Esophagus (tissue), 2 donors: Measurements from ENCODE around the gene AP1S1. TPM values are rescaled to one million over a fixed set of nuclear protein-coding genes. Genes with fewer than 3 reads are reported as not detected.
"Not testable (repeated sequence)": the region's sequence is repeated elsewhere in the genome, so short reads cannot be mapped to it uniquely, and the experiment has no call there.

Experiments
- H3K27ac ChIP-seq, 2 donors: one replicate each; pipeline ENCODE4 v1.5.1; 2013; ENCODE audit warnings: low read depth in 2 of 2, mild to moderate bottlenecking in 2 of 2, inconsistent platforms in 1 of 2, low read length in 1 of 2, moderate library complexity in 1 of 2
- H3K27me3 ChIP-seq, 2 donors: one replicate each; pipeline ENCODE4 v1.6.1; 2013; ENCODE audit warnings: low read length in 2 of 2, control low read depth in 1 of 2, mild to moderate bottlenecking in 1 of 2; ENCODE audit not compliant: insufficient read depth in 2 of 2, control insufficient read depth in 1 of 2
- H3K36me3 ChIP-seq, 2 donors: one replicate each; pipeline ENCODE4 v1.6.1; 2013; ENCODE audit warnings: low read length in 1 of 2; ENCODE audit not compliant: control insufficient read depth in 2 of 2, insufficient read depth in 2 of 2
- H3K4me1 ChIP-seq, 2 donors: one replicate each; pipeline ENCODE4 v1.6.1; 2013; ENCODE audit warnings: low read length in 1 of 2; ENCODE audit not compliant: control insufficient read depth in 2 of 2, insufficient read depth in 2 of 2
- H3K4me3 ChIP-seq, 2 donors: one replicate each; pipeline ENCODE4 v1.5.1; 2013; ENCODE audit warnings: low read length in 2 of 2, mild to moderate bottlenecking in 2 of 2, low read depth in 1 of 2, moderate library complexity in 1 of 2
- H3K9me3 ChIP-seq, 2 donors: one replicate each; pipeline ENCODE4 v1.6.1; 2013; ENCODE audit warnings: mild to moderate bottlenecking in 2 of 2, low read depth in 1 of 2, low read length in 1 of 2, moderate library complexity in 1 of 2; ENCODE audit not compliant: control insufficient read depth in 2 of 2, insufficient read depth in 1 of 2
- WGBS, 2 donors: extraction: QIAGEN DNeasy Blood & Tissue Kit; methylation state at CpG; one replicate each; pipeline ENCODE4 v1.1.7; 2013; 5-methylcytosine and 5-hydroxymethylcytosine counted together
- polyA plus RNA-seq, 2 donors: library from polyadenylated mRNA; stranded (reverse); fragments of 200-250 nt; gene quantifications; one replicate each; pipeline ENCODE4 v1.2.3, GENCODE V29; 2013
- donor health status: healthy with polysubstance abuse.
- donor health status: Bipolar disorder and iron deficiency.

Gene AP1S1
- polyA plus RNA-seq, 2 donors, result 40.2 to 43.3 TPM

DNA sequence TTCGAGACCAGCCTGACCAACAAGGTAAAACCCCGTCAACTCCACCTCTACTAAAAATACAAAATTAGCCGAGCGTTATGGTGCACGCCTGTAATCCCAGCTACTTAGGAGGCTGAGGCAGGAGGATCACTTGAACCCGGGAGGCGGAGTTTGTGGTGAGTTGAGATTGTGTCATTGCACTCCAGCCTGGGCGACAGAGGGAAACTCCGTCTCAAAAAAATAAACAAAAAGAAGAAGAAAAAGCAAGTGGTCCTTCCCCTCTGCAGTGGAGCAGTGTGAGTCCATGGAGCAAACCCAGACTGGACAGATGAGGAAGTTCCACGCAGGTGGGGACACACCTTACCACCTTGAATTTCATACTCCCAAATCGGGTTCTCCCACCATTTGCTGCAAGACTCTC lies 40.4 kb upstream of the AP1S1 start:
- Histone ChIP-seq H3K4me1 (peaks cover 0 to 9% of the 10 kb centered on the region in 2 donors), H3K27me3 (no peaks in the 10 kb centered on the region), H3K4me3 (no peak overlapping the region), H3K9me3 (no peaks in the 10 kb centered on the region), H3K27ac (no peak overlapping the region), H3K36me3 (no peaks in the 10 kb centered on the region)
- WGBS, 2 donors, result 77 to 81% methylated on average over 11 of the region's 11 CpGs

DNA sequence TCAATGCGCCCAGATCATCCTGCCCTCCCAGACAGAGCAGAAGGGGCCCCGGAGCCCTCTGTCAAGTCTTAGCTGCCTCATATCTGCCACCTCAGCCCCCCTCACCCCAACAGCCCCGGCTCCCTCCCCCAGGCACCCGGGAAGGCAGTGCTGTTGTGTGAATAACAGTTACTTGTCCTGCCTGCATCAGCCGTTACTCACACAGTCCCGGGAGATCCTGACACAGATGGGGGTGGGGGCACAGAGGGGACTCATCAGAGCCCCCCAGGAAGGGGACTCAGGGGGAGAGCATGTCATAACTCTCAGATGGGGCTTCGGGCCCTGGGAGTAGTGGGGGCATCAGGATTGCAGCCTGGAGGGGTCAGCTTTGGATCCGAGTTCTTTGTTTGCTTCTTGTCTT lies 39.8 kb upstream of the AP1S1 start:
- 51 to 55% methylated on average over 6 to 8 of the region's 8 CpGs for WGBS, 2 donors
- H3K27ac ChIP-seq, result no peak overlapping the region

DNA sequence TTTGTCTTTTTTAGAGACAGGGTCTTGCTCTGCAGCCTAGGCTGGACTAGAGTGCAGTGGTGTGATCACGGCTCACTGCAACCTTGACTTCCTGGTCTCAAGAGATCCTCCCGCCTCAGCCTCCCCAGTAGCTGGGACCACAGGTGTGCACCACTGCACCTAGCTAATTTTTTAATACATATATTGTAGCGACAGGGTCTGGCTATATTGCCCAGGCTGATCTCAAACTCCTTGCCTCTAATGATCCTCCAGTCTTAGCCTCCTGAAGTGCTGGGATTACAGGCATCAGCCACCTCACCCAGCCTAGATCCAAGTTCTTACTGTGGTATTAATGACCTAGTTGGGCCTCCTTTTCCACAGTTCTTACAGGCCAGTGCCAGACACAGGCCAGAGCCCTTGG lies 39.1 kb upstream of the AP1S1 start:
- Histone ChIP-seq H3K9me3 (no peaks in the 10 kb centered on the region), H3K36me3 (no peaks in the 10 kb centered on the region), H3K4me3 (no peak overlapping the region), H3K27me3 (no peaks in the 10 kb centered on the region), H3K4me1 (peaks cover 0 to 4% of the 10 kb centered on the region in 2 donors), H3K27ac (no peak overlapping the region)
- WGBS, 2 donors, result 91 to 96% methylated on average over 3 of the region's 3 CpGs

More for the DNA sequence above, 39.8 kb upstream of the AP1S1 start:
- Histone ChIP-seq H3K36me3 (no peaks in the 10 kb centered on the region), H3K27me3 (no peaks in the 10 kb centered on the region), H3K4me1 (peaks cover 0 to 4% of the 10 kb centered on the region in 2 donors), H3K4me3 (no peak overlapping the region), H3K9me3 (no peaks in the 10 kb centered on the region)

DNA sequence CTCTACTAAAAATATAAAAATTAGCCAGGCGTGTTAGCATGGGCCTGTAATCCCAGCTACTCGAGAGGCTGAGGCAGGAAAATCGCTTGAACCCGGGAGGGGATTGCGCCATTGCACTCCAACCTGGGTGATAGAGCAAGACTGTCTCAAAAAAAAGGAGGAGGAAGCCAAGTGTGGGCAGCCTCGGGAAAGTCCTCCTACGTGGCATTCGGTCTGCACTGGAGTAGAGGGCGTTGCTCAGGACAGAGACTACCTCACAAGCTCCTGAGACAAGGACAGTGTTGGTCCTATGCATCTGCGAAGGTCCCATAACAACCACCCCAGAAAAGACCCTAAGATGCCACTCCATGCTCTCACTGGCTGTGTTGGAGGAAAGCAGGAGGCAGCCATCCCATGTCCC lies 37.4 kb upstream of the AP1S1 start:
- H3K4me1 ChIP-seq, result peaks cover 0 to 4% of the 10 kb centered on the region in 2 donors

DNA sequence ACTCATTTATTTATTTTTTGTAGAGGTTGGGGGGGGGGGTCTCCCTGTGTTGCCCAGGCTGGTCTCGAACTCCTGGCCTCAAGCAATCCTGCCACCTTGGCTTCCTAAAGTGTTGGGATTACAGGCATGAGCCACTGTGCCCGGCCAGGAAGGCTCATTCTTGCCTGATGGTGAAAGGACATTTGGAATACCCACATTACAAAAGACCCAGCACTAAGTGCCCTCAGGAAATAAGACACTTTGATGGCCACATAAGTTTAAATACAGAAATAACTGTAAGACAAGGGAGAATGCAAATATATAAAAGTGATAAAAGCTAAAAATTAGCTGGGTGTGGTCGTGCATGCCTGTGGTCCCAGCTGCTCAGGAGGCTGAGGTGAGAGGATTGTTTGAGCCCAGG lies 35.4 kb upstream of the AP1S1 start:
- no peaks in the 10 kb centered on the region for H3K36me3 ChIP-seq
- no peak overlapping the region for H3K4me3 ChIP-seq
- WGBS, 2 donors, result 69 to 81% methylated on average over 3 of the region's 3 CpGs
- no peak overlapping the region for H3K27ac ChIP-seq
- no peaks in the 10 kb centered on the region for H3K27me3 ChIP-seq
- H3K4me1 ChIP-seq, result peaks cover 0 to 6% of the 10 kb centered on the region in 2 donors
- no peaks in the 10 kb centered on the region for H3K9me3 ChIP-seq

More for the DNA sequence above, 37.4 kb upstream of the AP1S1 start:
- Histone ChIP-seq H3K27me3 (no peaks in the 10 kb centered on the region), H3K27ac (no peak overlapping the region), H3K4me3 (no peak overlapping the region), H3K36me3 (no peaks in the 10 kb centered on the region), H3K9me3 (no peaks in the 10 kb centered on the region)
- WGBS, 2 donors, result 81 to 85% methylated on average over 10 of the region's 10 CpGs

DNA sequence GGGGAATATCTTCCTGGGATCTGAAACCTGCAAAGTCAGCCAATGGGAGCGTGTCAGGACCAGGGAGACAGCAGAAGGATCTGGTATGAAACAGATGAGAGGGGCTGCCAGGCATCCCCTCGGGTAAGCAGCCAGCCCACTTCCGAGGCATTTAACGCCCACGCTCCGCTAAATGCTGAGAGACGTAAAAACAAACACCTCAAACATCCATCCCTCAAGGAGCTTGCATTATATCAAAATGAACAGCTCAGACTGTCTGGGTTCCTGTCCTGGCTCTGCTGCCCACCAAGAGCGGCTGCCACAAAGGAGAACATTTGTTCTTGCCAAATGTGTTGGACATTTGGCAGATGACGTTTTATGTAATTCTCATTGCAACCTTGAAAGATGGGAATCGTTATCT lies 34.4 kb upstream of the AP1S1 start:
- Histone ChIP-seq H3K27me3 (no peaks in the 10 kb centered on the region), H3K4me3 (no peak overlapping the region), H3K9me3 (no peaks in the 10 kb centered on the region), H3K27ac (no peak overlapping the region), H3K4me1 (peaks cover 0 to 6% of the 10 kb centered on the region in 2 donors), H3K36me3 (no peaks in the 10 kb centered on the region)
- 59 to 64% methylated on average over 10 of the region's 10 CpGs for WGBS, 2 donors

DNA sequence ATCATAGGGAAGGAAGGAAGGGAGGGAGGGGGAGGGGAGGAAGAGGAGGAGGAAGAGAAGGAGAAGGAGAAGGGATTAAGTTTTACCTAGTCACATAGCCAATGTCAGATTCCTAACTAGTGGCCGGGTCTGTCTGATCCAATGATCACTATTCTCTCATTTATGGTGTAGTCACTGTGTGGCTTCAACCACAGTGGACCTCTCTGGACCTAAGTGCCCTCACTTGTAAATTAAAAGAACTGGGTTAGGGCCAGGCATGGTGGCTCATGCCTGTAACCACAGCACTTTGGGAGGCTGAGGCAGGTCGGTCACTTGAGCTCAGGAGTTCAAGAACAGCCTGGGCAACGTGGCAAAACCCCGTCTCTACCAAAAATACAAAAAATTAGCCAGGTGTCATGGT lies 34.0 kb upstream of the AP1S1 start:
- Histone ChIP-seq H3K27ac (no peak overlapping the region), H3K36me3 (no peaks in the 10 kb centered on the region), H3K27me3 (no peaks in the 10 kb centered on the region), H3K4me1 (peaks cover 0 to 6% of the 10 kb centered on the region in 2 donors), H3K9me3 (no peaks in the 10 kb centered on the region), H3K4me3 (no peak overlapping the region)
- 82 to 85% methylated on average over 4 of the region's 4 CpGs for WGBS, 2 donors

DNA sequence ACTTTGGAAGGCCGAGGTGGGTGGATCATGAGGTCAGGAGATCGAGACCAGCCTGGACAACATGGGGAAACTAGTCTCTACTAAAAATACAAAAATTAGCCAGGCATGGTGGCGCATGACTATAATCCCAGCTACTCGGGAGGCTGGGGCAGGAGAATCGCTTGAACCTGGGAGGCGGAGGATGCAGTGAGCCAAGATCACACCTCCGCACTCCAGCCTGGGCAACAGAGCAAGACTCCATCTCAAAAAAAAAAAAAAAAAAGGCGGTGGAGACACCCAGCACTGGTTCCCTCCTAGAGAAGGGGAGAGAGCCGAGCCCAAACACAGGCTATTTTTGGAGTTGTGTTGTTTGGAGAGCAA lies 32.7 kb upstream of the AP1S1 start:
- H3K36me3 ChIP-seq, H3K9me3 ChIP-seq, H3K27me3 ChIP-seq, H3K4me3 ChIP-seq: not testable (repeated sequence)
- peaks cover 5 to 13% of the 10 kb centered on the region in 2 donors for H3K4me1 ChIP-seq
- WGBS, 2 donors, result 64 to 67% methylated on average over 8 to 9 of the region's 9 CpGs
- peak overlapping the region; percentile 69 to 77 for H3K27ac ChIP-seq

DNA sequence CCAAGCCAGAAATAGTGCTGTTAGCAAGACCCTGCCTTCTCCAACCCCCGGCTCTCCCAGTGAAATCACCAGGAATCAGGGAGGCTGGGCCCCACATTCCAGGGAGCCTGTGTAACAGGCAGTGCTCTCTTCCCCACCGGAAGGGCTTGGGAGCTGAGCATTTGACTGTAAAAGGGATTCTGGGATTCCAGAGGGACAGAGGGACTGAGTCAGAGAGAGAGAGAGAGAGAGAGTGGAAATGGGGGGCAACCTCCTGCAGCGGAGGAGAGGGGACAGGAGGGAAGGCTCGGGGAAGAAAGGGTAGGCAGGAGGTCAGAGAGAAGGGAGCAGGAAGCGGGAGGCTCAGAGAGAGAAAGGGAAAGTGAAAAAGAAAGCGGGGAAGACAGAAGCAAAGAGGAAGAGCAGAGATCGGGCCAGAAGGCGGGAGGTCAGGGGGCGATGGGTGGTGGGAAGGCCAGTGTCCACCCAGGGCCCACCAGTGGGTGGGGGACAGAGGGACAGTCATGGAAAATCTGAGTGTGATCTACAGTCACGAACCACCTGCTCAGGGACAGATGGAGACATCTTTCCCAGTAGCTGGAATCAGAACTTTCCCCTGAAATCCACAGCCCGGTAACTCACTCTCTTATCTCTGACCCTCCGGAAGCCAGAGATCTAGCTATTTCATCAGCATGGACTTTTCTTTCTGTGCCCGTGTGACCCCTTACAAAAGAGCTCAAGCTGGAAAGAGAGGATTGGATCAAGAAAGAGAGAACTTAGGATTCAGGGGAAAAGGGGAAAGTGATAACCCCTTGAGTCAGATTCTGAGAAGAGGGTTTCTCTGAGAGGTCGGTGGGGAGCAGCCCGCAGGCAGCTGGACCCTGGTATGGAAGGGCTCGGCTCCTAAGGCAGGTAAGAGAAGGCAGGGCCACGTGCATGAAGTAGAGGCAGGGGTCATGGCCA lies 32.0 kb upstream of the AP1S1 start:
- Histone ChIP-seq H3K4me1 (peaks cover 9 to 16% of the 10 kb centered on the region in 2 donors), H3K4me3 (peak overlapping the region; percentile 19 to 25)
- WGBS, 2 donors, result 30 to 34% methylated on average over 17 of the region's 17 CpGs

More for the DNA sequence above, 32.0 kb upstream of the AP1S1 start:
- H3K27me3 ChIP-seq, result no peaks in the 10 kb centered on the region
- H3K27ac ChIP-seq, result peak overlapping the region; percentile 69 to 77
- H3K9me3 ChIP-seq, result no peaks in the 10 kb centered on the region
- H3K36me3 ChIP-seq, result no peaks in the 10 kb centered on the region
